ENCODE data around the gene SALL1. TPM values are rescaled to one million over a fixed set of nuclear protein-coding genes. Genes with fewer than 3 reads are reported as not detected.

Gene SALL1
- total RNA-seq, 1 donor from 2014 or later = not detected

DNA sequence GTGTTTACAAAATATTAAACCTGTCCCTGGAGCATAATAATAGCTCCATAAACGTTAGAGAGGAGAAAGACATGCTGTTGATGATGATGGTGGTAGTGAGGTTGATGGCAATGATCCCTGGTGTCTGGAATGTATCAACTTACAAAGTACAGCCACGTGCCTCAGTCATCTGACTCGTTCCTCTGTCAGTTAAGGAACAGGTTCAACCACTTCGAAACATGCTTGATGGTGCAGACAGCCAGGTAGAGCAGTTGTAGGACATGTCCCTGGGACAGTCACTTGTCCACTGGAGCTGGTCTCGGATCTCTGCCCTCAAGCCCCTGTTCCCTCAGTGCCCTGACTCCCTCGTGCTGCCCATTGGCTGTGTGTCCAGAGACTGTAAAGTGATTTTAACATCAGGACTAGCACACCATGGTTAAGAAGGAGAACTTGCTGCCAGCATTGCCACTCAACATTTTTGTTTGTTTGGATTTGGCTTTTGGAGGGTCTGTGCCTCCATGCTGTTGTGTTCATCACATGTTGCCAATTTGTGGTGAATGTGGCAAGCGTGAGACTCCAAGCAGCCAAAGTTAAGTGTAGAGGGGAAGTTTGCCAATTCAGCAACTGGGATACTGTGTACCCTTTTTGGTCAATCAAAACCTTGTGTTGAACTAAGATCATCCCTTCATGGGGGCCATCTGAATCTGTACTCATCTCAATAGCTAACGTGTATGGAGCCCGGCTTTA is 16.3 kb upstream of the SALL1 start:
- Mint-ChIP-seq H3K9me3 (no peaks in the 10 kb centered on the region), H3K4me1 (no peaks in the 10 kb centered on the region), H3K4me3 (no peak overlapping the region), H3K27me3 (no peaks in the 10 kb centered on the region), H3K36me3 (ENCODE audit: low read depth) (no peaks in the 10 kb centered on the region), H3K27ac (no peak overlapping the region)
- intact Hi-C loops (cut with micrococcal nuclease) = no loop called here
- POLR2A ChIA-PET = no interaction called here
- ATAC-seq (ENCODE audit: low read depth) (no peak), DNase-seq (no peak)
- CTCF ChIA-PET = no interaction called here
- TF ChIP-seq, protein P1, sequence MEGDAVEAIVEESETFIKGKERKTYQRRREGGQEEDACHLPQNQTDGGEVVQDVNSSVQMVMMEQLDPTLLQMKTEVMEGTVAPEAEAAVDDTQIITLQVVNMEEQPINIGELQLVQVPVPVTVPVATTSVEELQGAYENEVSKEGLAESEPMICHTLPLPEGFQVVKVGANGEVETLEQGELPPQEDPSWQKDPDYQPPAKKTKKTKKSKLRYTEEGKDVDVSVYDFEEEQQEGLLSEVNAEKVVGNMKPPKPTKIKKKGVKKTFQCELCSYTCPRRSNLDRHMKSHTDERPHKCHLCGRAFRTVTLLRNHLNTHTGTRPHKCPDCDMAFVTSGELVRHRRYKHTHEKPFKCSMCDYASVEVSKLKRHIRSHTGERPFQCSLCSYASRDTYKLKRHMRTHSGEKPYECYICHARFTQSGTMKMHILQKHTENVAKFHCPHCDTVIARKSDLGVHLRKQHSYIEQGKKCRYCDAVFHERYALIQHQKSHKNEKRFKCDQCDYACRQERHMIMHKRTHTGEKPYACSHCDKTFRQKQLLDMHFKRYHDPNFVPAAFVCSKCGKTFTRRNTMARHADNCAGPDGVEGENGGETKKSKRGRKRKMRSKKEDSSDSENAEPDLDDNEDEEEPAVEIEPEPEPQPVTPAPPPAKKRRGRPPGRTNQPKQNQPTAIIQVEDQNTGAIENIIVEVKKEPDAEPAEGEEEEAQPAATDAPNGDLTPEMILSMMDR (IDR thresholded peaks at IDR 0.05) = no peak

DNA sequence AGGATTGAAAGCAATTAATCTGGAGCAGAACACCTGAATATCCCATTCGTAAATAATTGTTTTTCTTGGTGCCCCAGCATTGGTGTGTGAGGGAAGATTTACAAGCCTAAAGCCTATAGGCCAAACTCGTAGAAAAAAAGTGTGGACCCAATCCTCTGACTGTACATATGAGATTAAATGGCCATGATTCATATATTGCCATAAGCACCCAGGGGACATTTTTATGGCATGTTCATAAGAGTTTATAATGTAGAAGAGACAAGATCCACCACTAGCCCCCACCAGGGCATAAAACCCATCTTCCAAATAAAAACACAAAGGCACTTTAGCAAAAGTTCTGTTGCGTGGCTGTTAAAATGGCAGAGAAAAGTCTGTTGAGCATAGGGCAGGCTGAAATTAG is 15.5 kb upstream of the SALL1 start:
- no peaks in the 10 kb centered on the region for H3K4me1 Mint-ChIP-seq
- intact Hi-C loops (cut with micrococcal nuclease) = no loop called here
- H3K9me3 Mint-ChIP-seq = no peaks in the 10 kb centered on the region
- ATAC-seq (ENCODE audit: low read depth) (no peak), DNase-seq (no peak)
- no peak overlapping the region for H3K27ac Mint-ChIP-seq
- TF ChIP-seq, protein P1 (IDR thresholded peaks at IDR 0.05) = no peak
- H3K36me3 Mint-ChIP-seq (ENCODE audit: low read depth) = no peaks in the 10 kb centered on the region
- CTCF ChIA-PET = no interaction called here
- H3K4me3 Mint-ChIP-seq = no peak overlapping the region
- POLR2A ChIA-PET = no interaction called here
- no peaks in the 10 kb centered on the region for H3K27me3 Mint-ChIP-seq

DNA sequence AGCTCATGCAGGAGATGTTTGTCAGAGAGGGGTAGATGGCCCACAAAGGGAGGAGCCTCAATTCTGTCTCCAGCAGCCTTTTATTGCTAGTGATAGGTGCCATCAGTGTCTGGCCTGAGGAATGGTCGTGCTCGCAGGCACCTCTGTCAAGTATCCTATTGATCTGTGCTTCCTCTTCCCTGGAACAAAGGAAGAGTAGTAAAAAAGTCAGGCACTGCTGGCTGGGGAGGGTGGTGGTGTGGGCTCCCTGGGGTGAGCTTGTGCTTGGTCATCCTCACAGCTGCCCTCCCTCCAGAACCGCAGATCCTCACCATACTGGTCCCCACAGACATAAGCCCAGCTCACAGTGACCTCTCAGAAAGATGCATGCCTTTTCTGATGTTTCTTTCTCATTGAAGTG is 15.0 kb upstream of the SALL1 start:
- H3K4me1 Mint-ChIP-seq = no peaks in the 10 kb centered on the region
- ChIA-PET CTCF (no interaction called here), POLR2A (no interaction called here)
- ATAC-seq (ENCODE audit: low read depth) = no peak
- H3K4me3 Mint-ChIP-seq = no peak overlapping the region
- no peaks in the 10 kb centered on the region for H3K27me3 Mint-ChIP-seq
- no peak for DNase-seq
- intact Hi-C loops (cut with micrococcal nuclease) = no loop called here
- no peaks in the 10 kb centered on the region for H3K36me3 Mint-ChIP-seq (ENCODE audit: low read depth)
- TF ChIP-seq, protein P1 (IDR thresholded peaks at IDR 0.05) = no peak
- no peaks in the 10 kb centered on the region for H3K9me3 Mint-ChIP-seq
- H3K27ac Mint-ChIP-seq = no peak overlapping the region

DNA sequence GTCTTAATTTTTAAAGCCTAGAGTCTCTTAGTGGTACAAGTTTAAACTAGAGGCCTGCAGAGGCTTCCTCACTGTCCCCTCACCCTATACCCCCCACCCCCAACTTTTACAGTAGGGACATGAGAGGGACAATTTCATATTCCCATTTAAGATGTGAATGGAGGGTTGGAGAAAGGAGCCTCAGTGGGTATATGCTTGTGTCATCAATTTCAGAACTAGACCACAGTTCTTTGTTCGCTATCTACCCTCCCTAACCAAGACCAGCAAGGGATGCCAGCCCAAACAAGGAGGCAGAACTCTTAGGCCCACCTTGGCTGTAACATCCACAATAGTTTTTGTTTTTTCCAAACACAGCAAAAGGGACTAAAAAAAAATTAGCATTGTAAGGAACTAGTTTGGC is 14.0 kb upstream of the SALL1 start:
- DNase-seq = no peak
- intact Hi-C loops (cut with micrococcal nuclease) = no loop called here
- ChIA-PET CTCF (no interaction called here), POLR2A (no interaction called here)
- TF ChIP-seq, protein P1 (IDR thresholded peaks at IDR 0.05) = no peak
- Mint-ChIP-seq H3K27me3 (no peaks in the 10 kb centered on the region), H3K9me3 (no peaks in the 10 kb centered on the region), H3K4me3 (no peak overlapping the region), H3K4me1 (no peaks in the 10 kb centered on the region), H3K27ac (no peak overlapping the region), H3K36me3 (ENCODE audit: low read depth) (no peaks in the 10 kb centered on the region)
- ATAC-seq (ENCODE audit: low read depth) = no peak

DNA sequence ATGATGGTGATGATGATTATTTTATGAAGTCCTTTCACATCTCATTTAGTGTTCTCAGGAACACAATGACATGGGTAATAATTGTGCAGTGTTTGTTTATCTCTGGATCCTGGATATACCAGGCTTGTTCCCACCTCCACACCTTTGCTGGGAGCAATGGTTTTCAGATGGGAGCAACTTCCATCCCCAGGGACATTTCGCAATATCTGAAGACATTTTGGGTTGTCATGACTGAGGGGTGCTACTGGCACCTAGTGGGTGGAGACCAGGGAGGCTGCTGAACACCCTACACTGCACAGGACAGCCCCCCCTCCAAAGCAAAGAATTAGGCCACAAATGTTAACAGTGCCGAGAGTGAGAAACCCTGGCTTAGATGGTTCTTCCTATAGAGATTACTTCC is 13.5 kb upstream of the SALL1 start:
- intact Hi-C loops (cut with micrococcal nuclease) = no loop called here
- no peak overlapping the region for H3K27ac Mint-ChIP-seq
- H3K4me3 Mint-ChIP-seq = no peak overlapping the region
- H3K27me3 Mint-ChIP-seq = peaks cover 3% of the 10 kb centered on the region
- no peaks in the 10 kb centered on the region for H3K4me1 Mint-ChIP-seq
- H3K9me3 Mint-ChIP-seq = no peaks in the 10 kb centered on the region
- H3K36me3 Mint-ChIP-seq (ENCODE audit: low read depth) = no peaks in the 10 kb centered on the region
- CTCF ChIA-PET = no interaction called here
- ATAC-seq (ENCODE audit: low read depth) = no peak
- DNase-seq = no peak
- TF ChIP-seq, protein P1 (IDR thresholded peaks at IDR 0.05) = no peak
- POLR2A ChIA-PET = no interaction called here

Measured in activated B cell treated with CpG ODN at 0.5 μM for 24 hours (primary cell).